ENCODE results near the gene LPXN.

GRCh38 chr11:58596621-58597020, 21.0 kb upstream of the LPXN start:
- TF ChIP-seq CTCF (IDR thresholded peaks at IDR 0.05 in 4 of 5, conservative IDR thresholded peaks at IDR 0.05 in 1 of 5) (no peak), POLR2A (IDR thresholded peaks at IDR 0.05) (no peak)
